ENCODE measurements around the gene EIF5.

EIF5 gene

DNA sequence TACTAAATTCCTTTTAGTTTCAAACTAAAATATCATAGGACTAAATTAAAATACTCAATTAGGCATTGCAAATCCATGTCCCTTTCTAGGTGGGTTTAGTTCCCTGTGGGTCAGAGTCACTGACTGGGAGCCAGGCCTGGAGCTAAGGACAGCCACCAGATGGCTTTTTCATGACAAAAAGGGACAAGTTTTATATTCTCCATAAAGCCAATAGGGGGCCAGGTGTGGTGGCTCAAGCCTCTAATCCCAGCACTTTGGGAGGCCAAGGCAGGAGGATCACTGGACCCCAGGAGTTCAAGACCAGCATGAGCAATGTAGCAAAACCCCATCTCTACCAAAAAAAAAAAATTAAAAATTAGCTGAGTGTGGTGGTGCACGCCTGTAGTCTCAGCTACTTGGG is 35.4 kb upstream of the EIF5 start:
- H3K27ac ChIP-seq: no peak overlapping the region
- TF ChIP-seq, protein P1, sequence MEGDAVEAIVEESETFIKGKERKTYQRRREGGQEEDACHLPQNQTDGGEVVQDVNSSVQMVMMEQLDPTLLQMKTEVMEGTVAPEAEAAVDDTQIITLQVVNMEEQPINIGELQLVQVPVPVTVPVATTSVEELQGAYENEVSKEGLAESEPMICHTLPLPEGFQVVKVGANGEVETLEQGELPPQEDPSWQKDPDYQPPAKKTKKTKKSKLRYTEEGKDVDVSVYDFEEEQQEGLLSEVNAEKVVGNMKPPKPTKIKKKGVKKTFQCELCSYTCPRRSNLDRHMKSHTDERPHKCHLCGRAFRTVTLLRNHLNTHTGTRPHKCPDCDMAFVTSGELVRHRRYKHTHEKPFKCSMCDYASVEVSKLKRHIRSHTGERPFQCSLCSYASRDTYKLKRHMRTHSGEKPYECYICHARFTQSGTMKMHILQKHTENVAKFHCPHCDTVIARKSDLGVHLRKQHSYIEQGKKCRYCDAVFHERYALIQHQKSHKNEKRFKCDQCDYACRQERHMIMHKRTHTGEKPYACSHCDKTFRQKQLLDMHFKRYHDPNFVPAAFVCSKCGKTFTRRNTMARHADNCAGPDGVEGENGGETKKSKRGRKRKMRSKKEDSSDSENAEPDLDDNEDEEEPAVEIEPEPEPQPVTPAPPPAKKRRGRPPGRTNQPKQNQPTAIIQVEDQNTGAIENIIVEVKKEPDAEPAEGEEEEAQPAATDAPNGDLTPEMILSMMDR (conservative IDR thresholded peaks at IDR 0.05): no peak; the same call in 1 of the 2 replicates
- TF ChIP-seq ZFX (IDR thresholded peaks at IDR 0.05): no peak

GRCh38 chr14:103301512-103302354 is 32.3 kb upstream of the EIF5 start:
- no peak overlapping the region for H3K27ac ChIP-seq

DNA sequence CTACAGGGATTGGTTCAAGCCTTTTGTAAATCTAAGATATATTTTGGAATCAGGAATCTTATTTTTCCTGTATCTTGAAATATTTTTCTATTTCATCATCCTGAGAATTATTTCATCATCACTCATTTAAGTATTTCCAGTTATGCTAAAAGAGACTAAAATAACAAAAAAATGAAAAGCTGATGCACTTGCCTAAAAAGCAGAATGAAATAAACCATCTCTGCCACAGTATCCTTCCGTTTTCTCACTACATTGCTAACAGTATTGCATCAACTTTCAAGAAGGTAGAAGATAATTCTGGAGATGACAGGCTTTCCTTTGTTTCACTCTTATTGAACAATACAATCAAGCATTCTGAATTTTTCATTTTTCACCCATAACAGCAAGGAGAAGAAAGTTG is 31.1 kb upstream of the EIF5 start:
- H3K27ac ChIP-seq: no peak overlapping the region
- no peak for TF ChIP-seq ZFX (IDR thresholded peaks at IDR 0.05)
- TF ChIP-seq, protein P1 (conservative IDR thresholded peaks at IDR 0.05): no peak

More at GRCh38 chr14:103301512-103302354, 32.3 kb upstream of the EIF5 start:
- TF ChIP-seq ZFX (IDR thresholded peaks at IDR 0.05): no peak
- TF ChIP-seq, protein P1 (conservative IDR thresholded peaks at IDR 0.05): no peak

DNA sequence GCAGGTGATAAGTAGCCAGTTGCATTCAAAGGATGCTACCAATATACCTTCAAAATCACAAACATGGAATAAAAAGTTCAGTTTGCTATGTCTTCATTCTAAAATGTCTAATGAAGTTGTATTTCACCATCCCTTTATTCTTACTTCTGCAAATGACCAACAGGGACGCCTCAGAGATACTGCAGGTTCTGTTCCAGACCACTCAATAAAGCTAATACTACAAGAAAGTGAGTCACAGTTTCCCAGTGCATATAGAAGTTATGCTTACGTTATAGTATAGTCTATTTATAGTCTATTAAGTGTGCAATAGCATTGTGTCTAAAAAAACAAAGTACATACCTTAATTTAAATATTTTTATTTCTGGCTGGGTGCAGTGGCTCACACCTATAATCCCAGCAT is 29.3 kb upstream of the EIF5 start:
- TF ChIP-seq, protein P1 (conservative IDR thresholded peaks at IDR 0.05): no peak
- TF ChIP-seq ZFX (IDR thresholded peaks at IDR 0.05): no peak
- no peak overlapping the region for H3K27ac ChIP-seq

- TF ChIP-seq, protein P1 (conservative IDR thresholded peaks at IDR 0.05): no peak
- TF ChIP-seq ZFX (IDR thresholded peaks at IDR 0.05): no peak
- H3K27ac ChIP-seq: no peak overlapping the region
Observed at GRCh38 chr14:103308717-103309616, 25.1 kb upstream of the EIF5 start.

GRCh38 chr14:103310576-103311095 is 23.4 kb upstream of the EIF5 start:
- TF ChIP-seq, protein P1 (conservative IDR thresholded peaks at IDR 0.05): no peak
- no peak for TF ChIP-seq ZFX (IDR thresholded peaks at IDR 0.05)
- H3K27ac ChIP-seq: no peak overlapping the region

Measured in C4-2B (cell line).